NCI-H2107 treated with DMSO at 0.1 percent for 48 hours (cell line): ENCODE data around the gene MYL6.
"Not testable (repeated sequence)": the region's sequence is repeated elsewhere in the genome, so short reads cannot be mapped to it uniquely, and the experiment has no call there.

Experiments
- DNase-seq: peaks from one replicate; lab custom pipeline; 2025; ENCODE audit not compliant: unreplicated experiment; lab: John Stamatoyannopoulos, UW

MYL6 gene

DNA sequence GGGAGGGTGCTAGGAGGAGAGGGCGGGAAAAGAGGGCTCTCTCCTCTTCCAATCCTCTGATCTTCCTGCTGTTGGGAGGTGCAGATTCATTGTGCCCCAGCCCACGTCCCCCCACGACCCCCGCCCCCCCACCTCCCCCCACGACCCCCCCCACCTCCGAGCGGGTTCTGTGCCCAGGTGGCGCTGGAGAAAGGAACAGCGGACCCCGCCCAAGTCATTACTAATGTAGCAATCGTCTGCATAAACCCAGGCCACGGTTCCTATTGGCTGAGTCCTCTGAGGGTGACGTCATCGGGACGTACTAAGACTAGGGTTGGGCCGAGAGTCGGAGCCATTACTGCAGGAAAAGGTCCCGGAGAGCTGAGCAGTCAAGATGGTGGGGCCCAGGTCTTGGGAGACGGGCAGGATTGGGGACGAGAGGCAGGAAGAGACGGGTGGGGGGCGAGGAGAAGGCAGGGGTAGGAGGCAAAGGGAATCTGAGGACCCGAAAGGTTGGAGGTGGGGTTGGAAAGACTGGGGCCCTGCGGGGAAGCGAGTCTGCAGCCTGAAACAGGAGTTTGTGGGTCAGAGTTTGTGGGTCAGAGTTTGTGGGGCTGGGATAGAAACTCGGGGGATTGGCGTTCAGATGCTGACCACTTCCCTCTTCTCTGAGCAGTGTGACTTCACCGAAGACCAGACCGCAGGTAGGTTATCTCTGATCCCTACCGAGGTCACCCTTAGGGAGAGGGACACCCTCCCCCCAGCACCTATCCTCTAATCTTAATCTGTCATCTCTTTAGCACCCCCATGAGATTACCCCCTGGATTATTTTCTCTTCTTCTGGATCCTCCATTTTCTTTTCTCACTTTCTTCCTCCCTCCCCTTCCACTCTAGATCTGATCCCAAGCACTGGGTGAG, at the start of gene MYL6:
MYL6 (plus strand) TSS at position 331 of the 897 bp plus-strand sequence; CDS start at position 374, 43 bp downstream.
- DNase-seq: peak; percentile 99

GRCh38 chr12:56110571-56110970, 47.6 kb upstream of the MYL6 start:
- no peak for DNase-seq

DNA sequence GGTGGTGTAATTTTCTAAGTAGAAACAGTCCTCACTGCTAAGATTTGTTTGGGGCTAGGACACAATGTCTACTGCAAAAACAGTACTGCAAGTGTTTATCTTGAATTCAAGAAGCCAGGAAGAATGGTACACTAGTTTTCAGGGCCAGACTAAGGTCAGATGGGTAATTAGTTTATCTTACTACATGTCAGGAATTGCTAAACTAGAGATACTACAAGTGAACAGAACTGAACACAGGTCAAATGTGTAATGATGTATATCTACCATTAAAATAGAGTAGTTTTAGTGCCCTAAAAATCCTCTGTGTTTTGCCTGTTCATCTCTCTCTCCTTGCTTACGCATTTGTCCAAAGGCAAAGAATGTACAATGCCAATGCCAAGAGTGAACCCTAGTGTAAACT, 44.1 kb upstream of the MYL6 start:
- no peak for DNase-seq

DNA sequence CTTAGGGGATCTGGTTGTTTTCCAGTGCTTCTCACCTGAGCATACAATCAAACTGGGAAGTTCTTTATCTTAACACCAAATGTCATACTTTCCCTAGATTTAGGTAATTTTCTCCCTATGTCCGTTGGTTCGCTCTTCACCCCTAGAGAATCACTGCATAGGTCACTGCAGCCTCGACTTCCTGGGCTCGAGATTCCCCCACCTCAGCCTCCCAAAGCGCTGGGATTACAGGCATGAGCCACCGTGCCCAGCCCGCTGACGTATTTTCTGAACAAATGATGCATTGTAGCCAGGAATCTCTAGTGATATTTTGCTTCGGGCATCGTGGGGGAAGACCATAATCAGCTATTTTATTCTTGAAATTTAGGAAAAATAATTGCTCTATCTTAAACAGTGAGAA, 42.8 kb upstream of the MYL6 start:
- DNase-seq: no peak

DNA sequence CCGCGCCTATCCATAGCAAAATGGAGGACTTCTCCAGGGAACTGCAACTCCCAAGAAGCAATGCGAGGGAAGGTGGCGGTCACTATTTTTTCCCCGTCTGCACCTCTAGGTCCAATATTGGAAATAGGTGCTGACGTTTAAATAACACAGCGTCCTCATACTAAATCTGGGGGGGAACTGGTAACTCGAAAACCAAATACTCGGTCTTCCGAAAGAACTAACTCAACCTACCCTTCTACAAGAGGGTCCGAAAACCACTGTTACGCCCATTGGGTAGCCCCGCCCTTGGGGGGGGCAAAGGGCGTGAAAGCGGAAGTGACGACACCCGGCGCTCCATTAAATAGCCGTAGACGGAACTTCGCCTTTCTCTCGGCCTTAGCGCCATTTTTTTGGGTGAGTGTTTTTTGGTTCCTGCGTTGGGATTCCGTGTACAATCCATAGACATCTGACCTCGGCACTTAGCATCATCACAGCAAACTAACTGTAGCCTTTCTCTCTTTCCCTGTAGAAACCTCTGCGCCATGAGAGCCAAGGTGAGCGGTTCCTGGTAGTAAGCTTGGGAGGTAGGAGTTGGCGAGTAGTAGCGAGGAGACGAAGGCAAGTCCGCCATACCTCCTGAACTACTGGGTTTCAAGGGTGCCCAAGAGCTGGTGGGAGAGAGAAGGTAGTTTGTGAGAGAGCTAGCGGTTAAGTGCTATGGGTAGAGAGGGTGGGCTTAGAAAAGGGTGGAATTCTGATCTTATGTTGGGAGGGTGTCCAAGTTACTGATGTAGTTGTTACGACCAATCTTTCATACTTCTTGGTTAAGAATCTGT, 41.7 kb upstream of the MYL6 start, which contains the start of gene RPL41:
RPL41 (plus strand) TSS at position 367 of the 815 bp plus-strand sequence.
- peak; percentile 96 for DNase-seq

DNA sequence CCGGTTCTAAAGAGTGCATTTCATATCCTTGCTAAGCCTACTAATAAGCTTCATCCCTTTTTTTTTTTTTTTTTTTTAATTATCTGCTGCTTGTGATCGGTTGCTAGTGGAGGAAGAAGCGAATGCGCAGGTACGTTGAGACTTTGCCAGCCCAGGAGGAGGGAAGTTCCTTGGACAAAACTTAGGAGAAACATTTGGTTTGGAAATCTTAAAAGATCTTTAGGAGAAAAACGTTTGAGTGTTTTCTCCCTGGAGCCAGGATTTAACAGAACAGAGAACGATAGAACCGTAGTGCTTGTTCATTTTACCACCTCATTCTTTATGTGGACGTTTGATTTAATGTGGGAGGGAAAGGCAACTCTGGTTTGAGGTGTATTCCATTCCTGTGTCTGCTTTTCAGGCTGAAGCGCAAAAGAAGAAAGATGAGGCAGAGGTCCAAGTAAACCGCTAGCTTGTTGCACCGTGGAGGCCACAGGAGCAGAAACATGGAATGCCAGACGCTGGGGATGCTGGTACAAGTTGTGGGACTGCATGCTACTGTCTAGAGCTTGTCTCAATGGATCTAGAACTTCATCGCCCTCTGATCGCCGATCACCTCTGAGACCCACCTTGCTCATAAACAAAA, 41.0 kb upstream of the MYL6 start:
- not testable (repeated sequence) for DNase-seq

- peak; percentile 98 for DNase-seq
These were observed 40.1 kb upstream of the MYL6 start, which contains the start of gene ZC3H10 for GRCh38 chr12:56117778-56118687. TSS of gene ZC3H10 (plus strand) at chr12:56118266. CDS start at chr12:56120563, 2,297 bp downstream.

DNA sequence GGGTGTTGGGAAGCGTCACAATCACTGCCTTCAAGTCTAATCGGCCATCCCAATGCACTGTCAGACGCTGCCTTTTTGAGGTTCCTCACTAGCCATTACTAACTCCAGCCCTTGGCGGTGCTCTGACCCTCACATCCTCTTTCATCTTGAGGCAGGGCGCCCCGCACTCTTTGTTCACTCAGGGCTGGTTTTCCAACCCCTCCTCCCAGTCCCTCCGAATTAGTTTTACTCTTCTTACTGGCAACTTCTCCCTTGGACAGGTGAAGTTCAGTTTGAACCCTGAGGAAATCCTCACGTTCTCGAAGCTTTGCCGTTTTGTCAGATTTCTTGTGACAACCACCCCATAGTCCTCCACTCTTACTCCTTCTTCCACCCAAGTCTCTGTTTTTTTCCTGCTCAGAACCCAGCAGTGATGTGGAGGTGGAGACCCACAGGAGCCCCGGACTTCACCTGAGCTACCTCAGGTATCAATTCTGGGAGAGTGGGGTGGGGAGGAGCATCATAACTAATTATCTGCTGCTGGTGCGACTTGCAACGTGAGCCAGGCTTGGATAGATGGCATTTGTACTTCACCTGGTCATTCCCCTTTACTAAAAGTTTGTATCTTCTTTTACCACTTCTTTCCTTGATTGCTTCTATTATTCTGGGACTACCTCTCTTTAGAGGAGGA, 39.3 kb upstream of the MYL6 start:
- DNase-seq: no peak

GRCh38 chr12:56119361-56119796, 38.8 kb upstream of the MYL6 start:
- peak; percentile 68 for DNase-seq

DNA sequence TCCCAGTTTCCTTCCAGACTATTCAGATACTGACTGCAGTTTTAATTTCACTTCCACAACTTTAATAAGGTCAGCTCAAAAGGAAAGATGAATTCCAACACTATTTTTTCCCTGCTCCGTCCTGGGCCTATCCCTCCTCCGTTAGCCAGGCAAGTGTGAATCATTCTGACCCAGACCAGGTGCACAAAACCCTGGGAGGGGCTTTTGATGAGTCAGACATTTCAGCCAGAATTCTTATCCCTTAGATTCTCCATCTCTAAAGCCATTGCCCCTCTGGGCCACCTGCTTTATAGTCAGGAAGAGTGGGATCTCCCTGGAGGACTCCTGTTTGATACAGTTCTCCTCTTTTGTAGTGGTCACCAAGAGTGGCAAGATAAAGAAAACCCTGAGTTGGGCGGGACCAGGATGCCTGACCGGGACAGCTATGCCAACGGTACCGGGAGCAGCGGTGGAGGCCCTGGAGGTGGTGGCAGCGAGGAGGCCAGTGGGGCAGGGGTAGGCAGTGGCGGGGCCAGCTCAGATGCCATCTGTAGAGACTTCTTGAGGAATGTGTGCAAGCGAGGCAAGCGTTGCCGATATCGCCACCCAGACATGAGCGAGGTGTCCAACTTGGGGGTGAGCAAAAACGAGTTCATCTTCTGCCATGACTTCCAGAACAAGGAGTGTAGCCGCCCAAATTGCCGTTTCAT, 37.9 kb upstream of the MYL6 start:
- no peak for DNase-seq

DNA sequence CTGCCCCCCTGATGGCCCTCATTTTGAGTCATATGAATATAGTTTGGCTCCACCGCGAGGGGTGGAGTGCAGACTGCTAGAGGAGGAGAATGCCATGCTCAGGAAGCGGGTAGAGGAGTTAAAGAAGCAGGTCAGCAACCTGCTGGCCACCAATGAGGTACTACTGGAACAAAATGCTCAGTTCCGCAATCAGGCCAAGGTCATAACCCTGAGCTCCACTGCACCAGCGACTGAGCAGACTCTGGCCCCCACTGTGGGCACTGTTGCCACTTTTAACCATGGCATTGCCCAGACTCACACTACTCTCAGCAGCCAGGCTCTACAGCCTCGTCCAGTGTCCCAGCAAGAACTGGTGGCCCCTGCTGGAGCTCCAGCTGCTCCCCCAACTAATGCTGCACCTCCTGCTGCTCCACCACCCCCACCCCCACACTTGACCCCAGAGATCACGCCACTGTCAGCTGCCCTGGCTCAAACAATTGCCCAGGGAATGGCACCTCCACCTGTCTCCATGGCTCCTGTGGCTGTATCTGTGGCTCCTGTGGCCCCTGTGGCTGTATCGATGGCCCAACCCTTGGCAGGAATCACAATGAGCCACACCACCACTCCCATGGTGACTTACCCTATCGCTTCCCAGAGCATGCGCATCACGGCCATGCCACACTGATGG, 36.8 kb upstream of the MYL6 start:
- no peak for DNase-seq

GRCh38 chr12:56122637-56123036, 35.5 kb upstream of the MYL6 start:
- no peak for DNase-seq

DNA sequence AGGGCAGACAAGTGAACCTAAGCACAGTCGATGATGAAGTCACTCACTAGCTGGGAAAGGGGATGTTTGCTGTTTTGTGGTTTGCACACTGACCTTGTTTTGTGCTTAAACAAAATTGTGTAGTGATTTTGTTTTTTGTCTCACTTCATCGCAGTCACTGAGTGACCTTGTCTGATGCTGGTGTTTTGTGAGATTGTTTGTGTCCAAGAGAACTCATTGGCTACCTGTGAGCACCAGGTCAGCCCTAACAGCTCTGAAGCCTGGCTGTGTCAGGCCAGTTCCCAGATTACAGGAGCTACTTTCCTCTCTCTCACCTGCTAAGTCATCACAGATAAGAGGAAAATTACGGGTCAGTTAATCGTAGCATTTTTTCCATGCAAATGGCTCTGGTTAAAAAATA, 34.0 kb upstream of the MYL6 start:
- no peak for DNase-seq

- DNase-seq: no peak
These were observed 31.4 kb upstream of the MYL6 start for GRCh38 chr12:56126732-56127239.

DNA sequence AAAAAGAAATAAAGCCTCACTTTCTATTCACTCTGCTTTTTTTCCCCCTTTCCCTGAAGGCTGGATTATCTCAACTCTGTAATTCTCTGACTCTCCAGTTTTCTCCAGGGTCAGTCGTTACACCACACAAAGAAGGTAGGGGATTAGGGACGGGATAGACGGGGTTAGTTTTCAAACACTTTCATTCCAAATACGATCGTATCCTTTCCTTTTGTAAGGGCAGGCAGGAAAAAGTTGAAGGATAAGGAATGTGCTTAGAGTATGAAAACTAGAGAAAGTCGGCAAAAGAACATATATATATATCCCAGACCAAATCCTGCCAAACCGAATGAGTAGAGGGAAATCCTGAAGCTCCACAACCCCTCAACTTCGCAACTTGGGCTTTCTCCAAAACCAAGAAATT, 30.7 kb upstream of the MYL6 start:
- no peak for DNase-seq

GRCh38 chr12:56127888-56128669, 30.1 kb upstream of the MYL6 start, which contains the start of gene ESYT1:
TSS of gene ESYT1 (plus strand) at chr12:56128267. CDS start at chr12:56128320, 53 bp downstream.
- DNase-seq: peak; percentile 99

- DNase-seq: no peak
These were observed 29.4 kb upstream of the MYL6 start for GRCh38 chr12:56128670-56129205.
